ENCODE results near the gene SNX20.
A peak's percentile ranks its signal among the peaks of the same experiment; 100 is the strongest.

SNX20 gene

GRCh38 chr16:50670476-50670875 lies 10.6 kb downstream of the SNX20 start:
- Histone ChIP-seq H3K27me3 (ENCODE audit: insufficient read depth, low read depth, severe bottlenecking) (no peaks in the 10 kb centered on the region), H3K9me3 (ENCODE audit: severe bottlenecking) (peaks cover 14% of the 10 kb centered on the region), H3K36me3 (no peaks in the 10 kb centered on the region), H3K4me3 (ENCODE audit: low read depth, low read length) (no peak overlapping the region), H3K27ac (no peak overlapping the region)
- no peak for DNase-seq
- no peak for TF ChIP-seq CTCF (IDR thresholded peaks at IDR 0.05; ENCODE audit: low read depth, low read length)

- H3K4me3 ChIP-seq (ENCODE audit: low read depth, low read length) = no peak overlapping the region
- TF ChIP-seq CTCF (IDR thresholded peaks at IDR 0.05; ENCODE audit: low read depth, low read length) = no peak
- H3K36me3 ChIP-seq = no peaks in the 10 kb centered on the region
- no peaks in the 10 kb centered on the region for H3K27me3 ChIP-seq (ENCODE audit: insufficient read depth, low read depth, severe bottlenecking)
- no peak overlapping the region for H3K27ac ChIP-seq
- H3K9me3 ChIP-seq (ENCODE audit: severe bottlenecking) = peaks cover 14% of the 10 kb centered on the region
- DNase-seq = no peak
These were observed 11.4 kb downstream of the SNX20 start for GRCh38 chr16:50669741-50670140.

GRCh38 chr16:50668368-50669008 lies 12.6 kb downstream of the SNX20 start:
- H3K9me3 ChIP-seq (ENCODE audit: severe bottlenecking) = peaks cover 14% of the 10 kb centered on the region
- no peak for TF ChIP-seq CTCF (IDR thresholded peaks at IDR 0.05; ENCODE audit: low read depth, low read length)
- no peak for DNase-seq
- H3K27ac ChIP-seq = no peak overlapping the region
- no peaks in the 10 kb centered on the region for H3K27me3 ChIP-seq (ENCODE audit: insufficient read depth, low read depth, severe bottlenecking)
- no peaks in the 10 kb centered on the region for H3K36me3 ChIP-seq
- H3K4me3 ChIP-seq (ENCODE audit: low read depth, low read length) = no peak overlapping the region

GRCh38 chr16:50667497-50668367 lies 13.4 kb downstream of the SNX20 start:
- Histone ChIP-seq H3K27ac (no peak overlapping the region), H3K27me3 (ENCODE audit: insufficient read depth, low read depth, severe bottlenecking) (no peaks in the 10 kb centered on the region), H3K36me3 (no peaks in the 10 kb centered on the region), H3K4me3 (ENCODE audit: low read depth, low read length) (no peak overlapping the region), H3K9me3 (ENCODE audit: severe bottlenecking) (peaks cover 14% of the 10 kb centered on the region)
- peak; percentile 28; the same call in 1 of the 2 replicates for TF ChIP-seq CTCF (IDR thresholded peaks at IDR 0.05; ENCODE audit: low read depth, low read length)
- DNase-seq = no peak

GRCh38 chr16:50666658-50667496 lies 14.2 kb downstream of the SNX20 start:
- Histone ChIP-seq H3K27ac (no peak overlapping the region), H3K36me3 (no peaks in the 10 kb centered on the region), H3K9me3 (ENCODE audit: severe bottlenecking) (peaks cover 11% of the 10 kb centered on the region), H3K27me3 (ENCODE audit: insufficient read depth, low read depth, severe bottlenecking) (no peaks in the 10 kb centered on the region), H3K4me3 (ENCODE audit: low read depth, low read length) (no peak overlapping the region)
- TF ChIP-seq CTCF (IDR thresholded peaks at IDR 0.05; ENCODE audit: low read depth, low read length) = no peak
- DNase-seq = no peak

Measured in WERI-Rb-1 (cell line).